PC-3 (cell line): Measurements from ENCODE around the gene OLFML2A.

ENCODE experiments used
- EZH2 ChIP-seq: fragments of 300-600 bp; sonication (generic); IDR thresholded peaks from one replicate; pipeline ENCODE4 v1.6.1; 2017; ENCODE audit warnings: antibody characterized with exemption, mild to moderate bottlenecking, low read length; ENCODE audit not compliant: unreplicated experiment
- EZH2phosphoT487 ChIP-seq: fragments of 300-600 bp; sonication (generic); IDR thresholded peaks from 2 replicates; pipeline ENCODE4 v1.6.1; 2018; ENCODE audit warnings: mild to moderate bottlenecking, antibody characterized with exemption, low read length, borderline replicate concordance
- TF ChIP-seq, protein P1 (sequence below): fragments of 300-600 bp; sonication (generic); conservative IDR thresholded peaks from 2 replicates; pipeline ENCODE4 v1.5.1; 2017; ENCODE audit warnings: antibody characterized with exemption, low read depth, mild to moderate bottlenecking, low read length

DNA sequence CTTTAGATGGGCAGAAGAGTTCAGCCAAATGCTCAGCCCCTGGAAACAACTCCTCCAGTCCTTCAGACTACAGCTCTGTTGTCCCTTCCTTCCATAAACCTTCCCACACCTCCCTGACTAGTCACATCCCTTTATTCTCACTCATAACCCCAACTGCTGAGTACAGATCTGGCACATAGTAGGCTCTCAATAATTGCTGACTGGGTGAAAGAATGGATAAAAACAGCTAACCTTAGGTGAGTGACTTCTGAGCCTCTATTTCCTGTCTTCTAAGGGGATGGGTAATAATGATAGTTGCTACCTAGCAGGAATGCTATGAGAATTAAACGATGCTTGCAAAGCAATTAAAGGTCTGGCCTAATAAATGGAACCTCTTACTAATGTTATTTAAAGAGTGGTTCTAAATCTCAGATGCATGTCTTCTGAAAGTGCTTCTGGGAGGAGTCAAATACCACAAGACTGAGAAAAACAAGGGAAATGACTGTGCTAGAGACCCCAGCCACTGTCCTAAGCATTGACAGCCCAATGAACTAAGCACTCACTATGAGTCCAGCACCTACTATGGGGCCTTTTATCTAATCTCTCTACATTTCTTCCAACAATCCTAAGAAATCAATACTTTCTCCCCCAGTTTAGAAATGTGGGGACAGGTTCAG is 3.3 kb upstream of the OLFML2A start:
- TF ChIP-seq, protein P1, sequence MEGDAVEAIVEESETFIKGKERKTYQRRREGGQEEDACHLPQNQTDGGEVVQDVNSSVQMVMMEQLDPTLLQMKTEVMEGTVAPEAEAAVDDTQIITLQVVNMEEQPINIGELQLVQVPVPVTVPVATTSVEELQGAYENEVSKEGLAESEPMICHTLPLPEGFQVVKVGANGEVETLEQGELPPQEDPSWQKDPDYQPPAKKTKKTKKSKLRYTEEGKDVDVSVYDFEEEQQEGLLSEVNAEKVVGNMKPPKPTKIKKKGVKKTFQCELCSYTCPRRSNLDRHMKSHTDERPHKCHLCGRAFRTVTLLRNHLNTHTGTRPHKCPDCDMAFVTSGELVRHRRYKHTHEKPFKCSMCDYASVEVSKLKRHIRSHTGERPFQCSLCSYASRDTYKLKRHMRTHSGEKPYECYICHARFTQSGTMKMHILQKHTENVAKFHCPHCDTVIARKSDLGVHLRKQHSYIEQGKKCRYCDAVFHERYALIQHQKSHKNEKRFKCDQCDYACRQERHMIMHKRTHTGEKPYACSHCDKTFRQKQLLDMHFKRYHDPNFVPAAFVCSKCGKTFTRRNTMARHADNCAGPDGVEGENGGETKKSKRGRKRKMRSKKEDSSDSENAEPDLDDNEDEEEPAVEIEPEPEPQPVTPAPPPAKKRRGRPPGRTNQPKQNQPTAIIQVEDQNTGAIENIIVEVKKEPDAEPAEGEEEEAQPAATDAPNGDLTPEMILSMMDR, result no peak
- TF ChIP-seq EZH2phosphoT487 (no peak), EZH2 (no peak)
